HG03469 (cell line): ENCODE results near the gene TNFRSF8.
"Not testable (repeated sequence)": the region's sequence is repeated elsewhere in the genome, so short reads cannot be mapped to it uniquely, and the experiment has no call there.

Experiments used
- ATAC-seq: cut with Tn5 transposase; IDR thresholded peaks from one replicate; pipeline ENCODE4 v1.9.1; 2021; ENCODE audit warnings: mild to moderate bottlenecking, moderate library complexity, moderate number of reproducible peaks; ENCODE audit not compliant: unreplicated experiment

The TNFRSF8 gene

DNA sequence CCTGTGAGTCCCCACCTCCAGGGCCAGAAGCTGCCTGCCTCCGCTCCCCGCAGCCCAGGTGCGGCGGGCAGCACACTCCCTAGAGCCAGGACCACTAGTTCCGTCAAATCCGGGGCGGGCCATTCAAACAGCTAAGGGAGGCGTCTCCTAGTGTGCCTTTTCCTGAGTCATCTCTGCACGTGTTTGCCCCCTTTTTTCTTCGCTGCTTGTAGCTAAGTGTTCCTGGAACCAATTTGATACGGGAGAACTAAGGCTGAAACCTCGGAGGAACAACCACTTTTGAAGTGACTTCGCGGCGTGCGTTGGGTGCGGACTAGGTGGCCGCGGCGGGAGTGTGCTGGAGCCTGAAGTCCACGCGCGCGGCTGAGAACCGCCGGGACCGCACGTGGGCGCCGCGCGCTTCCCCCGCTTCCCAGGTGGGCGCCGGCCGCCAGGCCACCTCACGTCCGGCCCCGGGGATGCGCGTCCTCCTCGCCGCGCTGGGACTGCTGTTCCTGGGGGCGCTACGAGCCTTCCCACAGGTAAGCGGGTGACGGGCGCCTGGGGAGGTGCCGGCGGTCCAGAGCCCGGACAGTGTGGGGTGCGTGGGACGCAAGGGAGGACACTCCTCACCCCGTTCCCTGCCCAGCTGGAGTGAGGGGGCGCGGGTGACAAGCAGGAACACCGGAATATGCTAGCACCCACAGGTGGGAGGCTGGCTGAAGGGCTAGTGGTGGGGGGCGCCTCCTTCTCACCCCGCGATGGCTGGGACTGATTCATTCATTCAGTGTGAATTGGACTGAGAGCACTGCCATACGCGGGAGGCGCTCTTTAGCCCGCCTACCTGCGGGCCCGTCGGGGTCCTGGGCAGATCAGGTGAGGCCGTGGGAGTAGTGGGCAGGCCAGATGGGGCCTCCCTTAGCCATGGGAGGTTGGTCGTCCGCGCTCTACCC, at the start of gene TNFRSF8:
Gene TNFRSF8 (plus strand): TSS at position 163 of the 932 bp plus-strand sequence. CDS start 296 bp downstream, at position 459.
- no peak for ATAC-seq

DNA sequence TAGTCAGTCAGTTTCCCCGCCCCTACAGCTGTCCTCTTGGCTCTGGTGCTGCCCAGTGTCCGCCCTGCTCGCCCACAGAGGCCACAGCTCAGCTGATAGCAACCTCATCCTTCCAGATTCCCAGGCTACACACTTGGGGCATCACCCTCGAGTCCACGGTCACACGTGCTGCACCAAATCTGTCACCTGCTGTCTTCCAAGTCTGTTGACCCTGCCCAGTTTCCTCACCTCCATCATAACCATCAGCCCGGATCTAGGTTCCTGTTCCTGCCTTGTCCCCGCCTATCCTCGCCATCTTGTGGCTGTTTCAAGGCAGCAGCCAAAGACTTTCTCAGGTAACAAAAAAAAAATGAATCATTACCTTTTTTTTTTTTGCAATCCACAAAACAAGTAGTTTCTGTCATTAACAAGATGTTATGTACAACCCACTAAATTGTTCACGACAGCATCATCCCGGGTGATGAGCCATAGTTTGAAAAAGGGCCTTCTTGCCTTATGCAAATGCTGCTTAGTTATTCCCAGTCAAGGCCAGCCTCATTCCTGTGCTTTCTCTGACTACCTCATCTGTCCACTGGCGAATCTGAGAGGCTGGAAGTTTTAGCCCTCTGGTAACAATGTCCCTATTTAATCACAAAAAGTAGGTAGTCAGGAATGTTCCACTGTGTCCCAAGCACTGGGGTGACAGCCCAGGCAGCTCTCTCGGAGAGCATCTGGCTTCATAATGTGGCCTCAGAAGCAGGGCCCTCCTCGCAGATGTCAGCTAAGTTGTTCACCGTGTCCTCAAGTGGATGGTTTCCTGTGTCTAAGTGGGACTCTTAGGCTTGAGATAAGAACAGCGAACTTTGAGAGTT, 48.7 kb upstream of the TNFRSF8 start:
- ATAC-seq, result no peak

DNA sequence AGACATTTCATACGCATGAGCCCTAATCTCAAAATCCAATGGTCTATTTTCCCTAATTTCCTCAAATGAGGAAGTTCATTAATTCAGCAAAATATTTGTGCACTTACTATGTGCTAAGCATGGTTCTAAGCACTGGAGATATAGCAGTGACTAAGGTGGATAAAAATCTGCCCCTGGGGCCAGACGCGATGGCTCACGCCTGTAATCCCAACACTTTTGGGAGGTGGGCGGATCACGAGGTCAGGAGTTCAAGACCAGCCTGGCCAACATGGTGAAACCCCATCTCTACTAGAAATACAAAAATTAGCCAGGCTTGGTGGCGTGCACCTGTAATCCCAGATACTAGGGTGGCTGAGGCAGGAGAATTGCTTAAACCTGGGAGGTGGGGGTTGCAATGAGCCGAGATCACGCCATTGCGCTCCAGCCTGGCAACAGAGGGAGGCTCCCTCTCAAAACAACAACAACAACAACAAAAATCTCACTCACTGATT, 48.1 kb upstream of the TNFRSF8 start:
- ATAC-seq, result no peak

DNA sequence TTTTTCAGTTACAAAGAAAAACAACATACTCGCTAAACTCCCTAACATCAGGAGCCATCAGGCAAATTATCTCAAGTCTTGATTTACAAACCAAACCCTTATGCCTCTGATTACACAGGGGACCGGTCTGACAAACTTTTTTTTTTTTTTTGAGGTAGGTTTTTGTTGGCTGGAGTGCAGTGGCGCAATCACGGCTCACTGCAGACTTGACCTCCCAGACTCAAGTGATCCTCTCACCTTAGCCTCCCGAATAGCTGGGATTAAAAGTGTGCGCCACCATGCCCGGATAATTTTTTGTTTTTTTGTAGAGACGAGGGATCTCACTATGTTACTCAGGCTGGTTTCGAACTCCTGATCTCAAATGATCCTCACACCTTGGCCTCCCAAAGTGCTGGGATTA, 47.6 kb upstream of the TNFRSF8 start:
- no peak for ATAC-seq

DNA sequence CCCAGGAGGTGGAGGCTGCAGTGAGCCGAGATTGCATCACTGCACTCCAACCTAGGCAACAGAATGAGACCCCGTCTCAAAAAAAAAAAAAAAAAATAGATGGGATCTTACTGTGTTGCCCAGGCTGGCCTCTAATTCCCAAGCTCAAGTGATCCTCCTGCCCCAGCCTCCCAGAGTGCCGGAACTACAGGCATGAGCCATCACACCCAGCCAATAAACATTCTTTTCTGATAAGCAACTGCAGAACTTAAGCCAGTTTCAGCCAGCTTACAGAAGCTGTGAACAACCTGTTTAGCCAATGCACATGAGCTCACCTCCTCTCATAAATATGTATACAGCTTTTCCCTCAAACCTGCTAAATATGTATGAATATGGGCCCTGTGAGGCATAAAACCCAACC, 46.9 kb upstream of the TNFRSF8 start:
- ATAC-seq, result no peak

DNA sequence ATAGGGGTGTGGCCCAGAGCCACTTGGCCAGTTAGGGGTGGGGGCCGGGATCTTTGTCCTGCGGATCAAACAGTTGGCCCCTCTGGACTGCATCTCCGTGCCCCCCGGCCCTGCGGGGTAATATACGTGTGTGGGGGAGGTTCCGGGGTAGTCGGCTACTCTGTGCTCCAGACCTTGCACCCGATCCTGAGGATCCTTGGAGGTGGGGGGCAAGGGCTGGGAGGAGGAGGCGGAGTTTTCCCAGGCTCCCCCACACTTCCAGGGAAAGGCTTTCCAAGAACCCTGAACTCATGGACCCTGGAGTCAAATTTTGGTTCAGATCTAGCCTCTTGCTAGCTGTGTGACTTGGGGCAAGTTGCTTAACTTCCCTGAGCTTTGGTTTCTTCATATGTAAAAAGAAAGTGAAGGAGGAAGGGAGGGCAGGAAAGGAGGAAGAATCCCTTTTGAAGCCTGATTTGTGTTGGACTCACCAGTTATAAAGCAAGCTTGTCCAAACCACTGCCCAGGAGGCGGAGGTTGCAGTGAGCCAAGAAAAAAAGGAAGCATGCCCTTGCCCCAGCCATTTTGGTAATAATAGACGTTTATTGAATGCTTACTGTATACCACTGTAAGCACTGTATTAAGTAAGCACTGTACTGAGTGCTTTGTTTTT, 43.1 kb upstream of the TNFRSF8 start:
- no peak for ATAC-seq

DNA sequence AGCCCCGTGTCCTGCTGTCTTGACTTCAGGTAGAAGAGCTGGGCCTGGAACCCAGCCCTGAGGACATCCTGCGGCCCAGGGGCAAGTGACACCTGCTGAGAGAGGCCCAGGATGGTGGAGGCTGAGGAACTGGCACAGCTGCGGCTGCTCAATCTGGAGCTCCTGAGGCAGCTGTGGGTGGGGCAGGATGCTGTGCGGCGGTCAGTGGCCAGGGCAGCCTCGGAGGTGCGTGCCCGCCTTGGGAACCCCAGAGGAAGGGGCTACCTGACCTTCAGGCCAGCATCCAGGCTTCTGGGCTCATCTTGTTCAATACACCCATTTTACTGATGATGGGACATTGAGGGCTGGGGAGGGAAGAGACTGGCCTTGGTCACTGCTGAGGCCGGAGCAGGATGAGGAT, 41.5 kb upstream of the TNFRSF8 start:
- no peak for ATAC-seq

DNA sequence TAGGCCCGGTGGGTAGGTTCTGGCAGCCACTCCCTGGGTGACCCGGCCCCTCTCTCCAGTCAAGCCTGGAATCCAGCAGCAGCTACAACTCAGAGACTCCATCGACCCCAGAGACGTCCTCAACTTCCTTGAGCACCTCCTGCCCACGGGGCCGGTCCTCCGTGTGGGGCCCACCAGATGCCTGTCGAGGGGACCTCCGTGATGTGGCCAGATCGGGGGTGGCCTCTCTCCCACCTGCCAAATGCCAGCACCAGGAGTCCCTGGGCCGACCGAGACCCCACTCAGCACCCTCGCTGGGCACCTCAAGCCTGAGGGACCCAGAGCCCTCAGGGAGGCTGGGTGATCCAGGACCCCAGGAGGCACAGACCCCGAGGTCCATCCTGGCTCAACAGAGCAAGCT, 41.1 kb upstream of the TNFRSF8 start:
- ATAC-seq, result no peak

DNA sequence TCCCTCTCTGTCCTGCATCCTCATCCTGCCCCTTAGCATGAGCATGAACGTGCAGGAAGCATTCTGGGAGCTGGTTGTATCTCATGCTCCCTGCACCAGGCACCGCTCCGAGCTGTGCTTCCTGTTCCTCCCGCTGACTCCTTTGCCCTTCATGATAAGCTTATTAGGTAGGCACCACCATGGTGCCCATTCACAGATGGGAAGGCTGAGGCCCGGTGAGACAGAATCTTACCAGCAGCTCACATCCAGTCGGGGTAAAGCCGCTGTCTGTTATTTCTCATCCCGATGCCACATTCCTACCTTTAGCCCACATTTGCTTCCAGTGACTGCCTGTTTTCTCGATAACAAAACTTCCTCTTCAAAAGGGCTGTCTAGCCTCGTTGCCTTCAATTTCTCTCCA, 36.5 kb upstream of the TNFRSF8 start:
- ATAC-seq, result no peak

DNA sequence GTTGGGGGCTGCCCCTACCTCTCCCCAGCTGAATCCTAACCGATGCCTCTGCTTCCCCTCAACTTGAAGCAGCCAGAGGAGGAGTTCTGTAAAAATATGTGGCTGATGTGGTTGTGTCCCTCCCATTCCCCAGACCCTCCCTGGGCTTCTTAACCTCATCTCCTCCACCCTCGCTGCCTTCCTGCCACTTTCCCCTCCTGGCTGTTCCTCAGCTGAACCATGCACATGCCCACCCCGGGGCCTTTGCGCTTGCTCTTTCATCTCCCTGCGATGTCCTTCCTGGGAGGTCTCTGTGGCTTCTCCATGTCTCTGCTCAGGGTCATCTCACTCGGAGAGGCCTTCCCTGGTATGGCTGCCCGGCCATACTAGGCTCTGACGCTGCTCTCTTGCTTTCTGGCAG, 34.9 kb upstream of the TNFRSF8 start:
- ATAC-seq, result no peak

DNA sequence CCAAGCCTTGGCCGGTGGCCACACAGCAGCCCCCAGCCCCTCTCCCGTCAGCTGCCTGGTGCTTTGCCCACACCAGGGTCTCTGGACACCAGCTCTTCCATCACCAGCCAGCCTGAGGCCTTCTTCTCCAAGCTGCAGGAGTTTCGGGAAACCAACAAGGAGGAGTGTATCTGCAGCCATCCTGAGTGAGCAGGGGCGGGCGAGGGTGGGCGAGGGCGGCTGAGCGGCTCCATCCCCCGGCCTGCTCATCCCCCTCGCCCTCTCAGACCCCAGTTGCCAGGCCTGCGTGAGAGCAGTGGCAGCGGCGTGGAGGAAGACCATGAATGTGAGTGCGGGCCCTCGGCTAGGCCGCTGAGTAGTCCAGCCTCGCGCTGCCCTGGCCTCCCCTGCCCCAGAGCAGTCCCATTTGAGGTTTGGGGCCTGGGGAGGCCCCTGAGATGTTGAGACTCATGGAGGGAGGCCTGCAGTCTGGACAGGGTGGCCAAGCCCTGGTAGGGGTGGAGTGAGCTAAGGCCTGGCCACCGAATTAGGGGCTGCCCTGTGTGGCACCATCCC, 34.1 kb upstream of the TNFRSF8 start:
- ATAC-seq, result no peak

DNA sequence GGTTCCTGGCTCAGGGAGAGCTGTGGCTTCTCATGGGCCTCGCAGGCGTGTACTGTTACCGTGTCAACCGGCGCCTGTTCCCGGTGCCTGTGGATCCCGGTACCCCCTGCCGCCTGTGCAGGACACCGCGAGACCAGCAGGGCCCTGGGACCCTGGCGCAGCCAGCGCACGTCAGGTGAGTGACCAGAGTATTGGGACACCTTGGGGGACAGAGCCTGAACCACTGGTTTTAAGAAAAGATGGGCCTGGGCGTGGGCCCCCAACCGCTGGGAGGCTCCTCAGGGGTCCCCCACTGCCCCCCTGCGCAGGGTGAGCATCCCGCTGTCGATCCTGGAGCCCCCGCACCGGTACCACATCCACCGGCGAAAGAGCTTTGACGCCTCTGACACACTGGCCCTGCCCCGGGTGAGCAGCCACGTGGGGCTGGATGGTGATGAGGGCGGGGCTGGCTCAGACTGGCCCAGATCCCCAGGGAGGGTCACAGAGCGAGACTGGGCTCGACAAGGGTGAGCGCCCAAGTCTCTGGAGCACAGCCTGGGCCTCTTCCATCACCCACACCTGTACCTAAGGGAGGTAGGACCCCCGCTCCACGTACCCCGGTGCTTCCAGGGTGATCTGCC, 33.3 kb upstream of the TNFRSF8 start:
- ATAC-seq, result no peak

DNA sequence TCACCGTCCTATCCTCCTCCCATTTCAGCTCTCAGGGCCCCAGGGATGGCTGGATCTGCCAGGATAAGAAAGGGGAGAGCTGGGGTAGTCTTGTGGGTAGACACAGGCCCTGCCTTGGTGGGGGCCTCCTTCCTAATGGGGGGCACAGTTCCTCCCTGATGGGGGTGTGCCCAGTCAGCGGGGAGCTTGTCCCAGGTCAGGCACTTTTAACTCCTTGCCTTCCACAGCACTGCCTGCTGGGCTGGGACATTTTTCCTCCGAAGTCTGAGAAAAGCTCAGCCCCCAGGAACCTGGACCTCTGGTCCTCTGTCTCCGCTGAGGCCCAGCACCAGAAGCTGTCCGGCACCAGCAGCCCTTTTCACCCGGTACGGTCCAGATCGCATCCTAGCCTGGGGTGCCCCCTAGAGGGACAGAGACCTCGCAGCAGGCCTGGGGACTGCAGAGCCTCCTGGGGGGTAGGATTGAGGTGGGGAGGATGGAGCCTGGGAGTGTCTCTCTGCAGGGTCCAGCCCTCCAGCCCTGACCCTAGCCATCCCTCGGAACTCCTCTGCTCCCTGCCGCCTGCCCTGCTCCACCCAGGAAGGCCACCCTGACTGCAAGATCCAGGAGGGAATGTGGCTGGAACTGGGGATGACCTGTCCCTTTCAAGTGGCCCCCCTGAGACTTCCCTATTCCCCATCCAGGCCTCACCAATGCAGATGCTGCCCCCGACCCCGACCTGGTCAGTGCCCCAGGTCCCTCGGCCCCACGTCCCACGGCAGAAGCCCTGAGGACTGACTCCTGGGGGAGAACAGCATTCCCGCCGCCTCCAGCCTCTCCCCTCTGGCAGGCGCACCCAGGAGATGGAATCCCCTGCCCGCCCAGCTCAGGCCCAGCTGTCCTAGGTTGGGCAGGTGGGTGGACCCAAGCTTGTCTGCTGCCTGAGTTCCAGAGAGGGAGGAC, 31.8 kb upstream of the TNFRSF8 start:
- ATAC-seq, result no peak

DNA sequence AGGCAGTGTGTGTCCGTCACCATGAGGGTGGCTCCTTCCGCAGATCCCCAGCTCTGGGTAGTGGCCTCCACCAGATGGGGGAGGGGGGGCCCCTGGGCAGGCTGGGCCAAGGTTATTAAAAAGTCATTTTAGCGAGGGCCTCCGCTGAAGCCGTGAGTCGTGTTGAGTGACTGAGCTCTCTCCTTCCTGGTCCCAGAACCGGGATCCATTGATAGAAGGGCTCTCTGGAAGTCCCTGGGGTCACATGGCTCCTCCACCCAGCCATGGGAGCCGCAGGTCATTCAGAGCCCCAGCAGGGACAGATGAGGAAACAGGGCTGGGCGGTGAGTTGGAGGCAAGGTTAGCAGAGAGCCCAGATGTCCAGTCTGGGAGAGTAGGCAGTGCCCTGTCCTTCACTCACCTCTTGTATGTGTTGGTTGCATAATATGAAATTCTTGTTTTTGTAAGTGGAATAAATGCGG, 30.9 kb upstream of the TNFRSF8 start:
- no peak for ATAC-seq

DNA sequence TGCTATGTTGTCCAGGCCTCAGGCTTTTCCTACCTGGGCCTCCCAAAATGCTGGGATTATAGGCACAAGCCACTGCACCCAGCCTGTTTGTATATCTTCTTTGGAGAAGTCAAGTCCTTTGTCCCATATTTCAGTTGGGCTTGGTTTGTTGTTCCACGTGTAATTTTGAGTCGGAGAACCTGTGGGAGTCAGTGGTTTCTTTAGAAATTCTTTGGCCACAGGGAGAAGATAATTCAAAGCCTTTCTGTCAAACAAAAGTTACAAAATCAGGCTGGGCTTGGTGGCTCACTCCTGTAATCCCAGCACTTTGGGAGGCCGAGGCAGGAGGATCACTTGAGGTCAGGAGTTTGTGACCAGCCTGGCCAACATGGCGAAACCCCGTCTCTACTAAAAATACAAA, 29.7 kb upstream of the TNFRSF8 start:
- ATAC-seq, result not testable (repeated sequence)

DNA sequence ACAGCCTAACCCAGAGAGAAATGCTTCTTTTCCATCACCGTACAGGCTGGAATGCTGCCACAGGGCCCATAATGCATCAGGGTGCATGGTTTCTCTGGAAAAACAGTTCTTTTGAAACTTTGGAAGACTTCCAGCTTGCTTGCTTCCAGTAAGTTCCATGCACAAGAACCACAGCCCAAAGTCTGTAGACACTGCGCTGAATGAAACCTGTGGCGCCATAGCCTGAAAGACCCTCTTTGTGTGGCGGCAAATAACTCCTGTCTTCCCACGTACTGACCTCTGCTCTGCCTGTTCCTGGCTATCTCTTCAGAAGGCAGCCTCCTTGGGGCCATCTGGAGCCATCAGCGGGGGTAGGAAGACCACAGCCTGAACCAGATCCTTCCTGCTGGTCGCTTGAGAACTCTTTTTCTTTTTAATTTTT, 28.7 kb upstream of the TNFRSF8 start:
- ATAC-seq, result no peak

DNA sequence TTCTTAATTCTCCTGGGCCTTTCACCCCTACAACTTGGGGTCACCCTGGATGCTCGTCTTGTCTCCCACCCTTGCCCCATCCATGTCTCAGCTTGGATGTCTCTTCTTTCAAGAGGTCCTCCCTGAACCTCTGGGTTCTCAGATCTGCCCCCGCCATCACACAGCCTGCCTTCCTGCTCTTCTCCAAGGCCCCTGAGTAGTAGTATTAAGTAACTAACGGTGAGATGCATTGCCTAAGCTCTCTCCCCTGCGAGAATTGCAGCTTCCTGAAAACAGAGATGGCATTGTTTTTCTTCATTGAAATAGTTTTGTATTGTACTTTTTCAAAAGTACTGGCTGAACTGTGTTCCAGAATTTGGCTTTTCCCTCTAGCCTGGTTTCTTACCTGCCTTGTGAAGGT, 27.8 kb upstream of the TNFRSF8 start:
- ATAC-seq, result no peak

DNA sequence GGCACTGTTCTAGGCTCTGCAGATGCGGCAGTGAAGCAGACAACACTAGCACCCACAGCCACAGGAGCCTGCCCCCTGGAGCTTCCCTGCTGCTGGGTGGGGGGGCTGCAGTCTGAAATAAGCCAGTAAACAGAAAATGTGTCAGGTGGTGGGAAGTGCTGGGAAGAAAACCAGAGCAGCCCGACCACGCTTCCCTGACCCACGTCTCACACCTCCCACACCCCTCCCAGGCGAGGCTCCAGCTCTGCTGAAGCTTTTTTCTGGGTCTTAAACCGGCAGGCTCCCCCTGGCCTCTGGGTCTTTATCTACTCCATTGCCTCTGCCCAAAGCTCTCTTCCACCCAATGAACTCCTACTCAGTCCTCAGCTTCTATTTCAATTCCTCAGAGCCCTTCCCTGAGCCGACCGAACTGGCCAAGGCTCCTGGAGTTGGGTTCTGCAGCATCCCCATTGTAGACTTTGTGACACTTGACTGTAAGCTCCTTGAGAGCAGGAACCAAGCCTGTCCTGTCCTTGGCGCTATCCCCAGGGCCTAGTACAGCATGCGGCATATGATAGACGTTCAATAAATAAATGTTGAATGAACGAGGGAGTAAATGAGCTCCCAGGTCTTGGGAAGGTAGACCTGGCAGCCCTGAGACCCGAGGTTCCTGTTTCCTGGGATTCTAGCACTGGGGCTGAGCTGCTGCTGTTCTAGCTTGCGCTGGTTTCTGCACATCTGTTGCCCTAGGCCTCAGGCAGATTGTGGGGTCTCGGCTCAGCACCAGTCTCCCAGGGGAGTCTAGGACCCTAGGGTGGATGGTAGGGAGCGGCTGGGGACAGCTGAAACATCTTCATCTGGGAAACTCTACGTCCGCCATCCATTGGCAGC, 25.4 kb upstream of the TNFRSF8 start:
- no peak for ATAC-seq
